ENCODE measurements around the gene NIFK. TPM values are rescaled to one million over a fixed set of nuclear protein-coding genes. Genes with fewer than 3 reads are reported as not detected.
"Not testable (repeated sequence)": the region's sequence is repeated elsewhere in the genome, so short reads cannot be mapped to it uniquely, and the experiment has no call there.

Gene NIFK
- total and polyA plus RNA-seq, 2 donors (not counting 1 experiment from before 2014, with no cell fraction given) = 9.2 to 56.3 TPM

GRCh38 chr2:121717529-121717928 lies 19.1 kb downstream of the NIFK start:
- POLR2A ChIA-PET = interaction anchor here (1.6 kb wide), 1 partner anchor 187 kb away, joined by 5 read pairs; the partner anchor contains the start of gene RNU4ATAC
- H3K27ac ChIP-seq (ENCODE audit: low read length in 2 of 2) = no peak overlapping the region
- ATAC-seq (ENCODE audit: low read depth) (no peak), DNase-seq (no peak)
- no peak overlapping the region for H2AFZ ChIP-seq (ENCODE audit: insufficient read depth, low read depth, low read length, poor library complexity, severe bottlenecking)
- WGBS (ENCODE audit: insufficient coverage) = 95% methylated on average over 2 of the region's 6 CpGs
- TF ChIP-seq CTCF (IDR thresholded peaks at IDR 0.05) (no peak), EZH2 (IDR thresholded peaks at IDR 0.05; ENCODE audit: borderline replicate concordance, insufficient read depth, low read depth, low read length, poor library complexity, severe bottlenecking) (no peak)
- Mint-ChIP-seq H3K4me3 (no peak overlapping the region), H3K27ac (no peak overlapping the region), H3K9me3 (ENCODE audit: insufficient read depth) (no peaks in the 10 kb centered on the region), H3K27me3 (no peaks in the 10 kb centered on the region), H3K4me1 (peaks cover 3% of the 10 kb centered on the region)
- no peak overlapping the region for H3K9ac ChIP-seq (ENCODE audit: low read length)
- no peak overlapping the region for H3K4me2 ChIP-seq (replicated peaks; ENCODE audit: low read depth, low read length, poor library complexity, severe bottlenecking)
- H3K79me2 ChIP-seq (ENCODE audit: control insufficient read depth, insufficient read depth, low read length) = no peaks in the 10 kb centered on the region
- intact Hi-C loops (cut with micrococcal nuclease) = no loop called here
- no peaks in the 10 kb centered on the region for H3K36me3 ChIP-seq (replicated peaks in 1 of 2; ENCODE audit: control extremely low read depth in 1 of 2, control insufficient read depth in 1 of 2, extremely low read depth in 1 of 2, insufficient read depth in 2 of 2, low read length in 1 of 2)
- no peaks in the 10 kb centered on the region for H3K9me3 ChIP-seq (ENCODE audit: control extremely low read depth in 1 of 3, control insufficient read depth in 2 of 3, insufficient read depth in 1 of 3, low read length in 2 of 3)
- H3K4me1 ChIP-seq (ENCODE audit: control insufficient read depth in 2 of 2, insufficient read depth in 2 of 2, low read length in 2 of 2) = peaks cover 0 to 6% of the 10 kb centered on the region in 2 donors
- no peaks in the 10 kb centered on the region for H4K20me1 ChIP-seq (ENCODE audit: control insufficient read depth, insufficient read depth, low read length, poor library complexity, severe bottlenecking)
- H3K27me3 ChIP-seq (replicated peaks in 1 of 4; ENCODE audit: control extremely low read depth in 1 of 4, control insufficient read depth in 3 of 4, insufficient read depth in 4 of 4, low read length in 3 of 4) = no peaks in the 10 kb centered on the region
- CTCF ChIA-PET = interaction anchor here (1.1 to 3.6 kb wide), 4 partner anchors 15 to 315 kb away, joined by 6 to 48 read pairs (median 26); partner anchors contain the start of gene RNU4ATAC
- H3K4me3 ChIP-seq (ENCODE audit: control extremely low read depth in 1 of 5, extremely low read depth in 1 of 5, insufficient read depth in 1 of 5, low read depth in 2 of 5, low read length in 4 of 5) = no peak overlapping the region

- H3K4me2 ChIP-seq (replicated peaks; ENCODE audit: low read depth, low read length, poor library complexity, severe bottlenecking) = no peak overlapping the region
- WGBS (ENCODE audit: insufficient coverage) = no CpG with 5 or more reads among the region's 1 CpG
- H4K20me1 ChIP-seq (ENCODE audit: control insufficient read depth, insufficient read depth, low read length, poor library complexity, severe bottlenecking) = no peaks in the 10 kb centered on the region
- ChIA-PET CTCF (interaction anchor here (1.4 to 1.8 kb wide), 2 partner anchors 186 to 314 kb away, joined by 4 to 7 read pairs; partner anchors contain the start of gene RNU4ATAC), POLR2A (no interaction called here)
- ATAC-seq (ENCODE audit: low read depth) (no peak), DNase-seq (no peak)
- no peaks in the 10 kb centered on the region for H3K79me2 ChIP-seq (ENCODE audit: control insufficient read depth, insufficient read depth, low read length)
- H3K4me3 ChIP-seq (ENCODE audit: control extremely low read depth in 1 of 5, extremely low read depth in 1 of 5, insufficient read depth in 1 of 5, low read depth in 2 of 5, low read length in 4 of 5) = no peak overlapping the region
- H3K27me3 Mint-ChIP-seq = no peaks in the 10 kb centered on the region
- H3K4me1 ChIP-seq (ENCODE audit: control insufficient read depth in 2 of 2, insufficient read depth in 2 of 2, low read length in 2 of 2) = peaks cover 0 to 6% of the 10 kb centered on the region in 2 donors
- intact Hi-C loops (cut with micrococcal nuclease) = no loop called here
- no peak for TF ChIP-seq EZH2 (IDR thresholded peaks at IDR 0.05; ENCODE audit: borderline replicate concordance, insufficient read depth, low read depth, low read length, poor library complexity, severe bottlenecking)
- no peak for TF ChIP-seq CTCF (IDR thresholded peaks at IDR 0.05)
- H3K27ac Mint-ChIP-seq = no peak overlapping the region
- no peak overlapping the region for H3K9ac ChIP-seq (ENCODE audit: low read length)
- no peaks in the 10 kb centered on the region for H3K27me3 ChIP-seq (replicated peaks in 1 of 4; ENCODE audit: control extremely low read depth in 1 of 4, control insufficient read depth in 3 of 4, insufficient read depth in 4 of 4, low read length in 3 of 4)
- H2AFZ ChIP-seq (ENCODE audit: insufficient read depth, low read depth, low read length, poor library complexity, severe bottlenecking) = no peak overlapping the region
- no peak overlapping the region for H3K27ac ChIP-seq (ENCODE audit: low read length in 2 of 2)
- no peaks in the 10 kb centered on the region for H3K9me3 Mint-ChIP-seq (ENCODE audit: insufficient read depth)
- H3K4me3 Mint-ChIP-seq = no peak overlapping the region
- H3K4me1 Mint-ChIP-seq = peaks cover 3% of the 10 kb centered on the region
- no peaks in the 10 kb centered on the region for H3K9me3 ChIP-seq (ENCODE audit: control extremely low read depth in 1 of 3, control insufficient read depth in 2 of 3, insufficient read depth in 1 of 3, low read length in 2 of 3)
- H3K36me3 ChIP-seq (replicated peaks in 1 of 2; ENCODE audit: control extremely low read depth in 1 of 2, control insufficient read depth in 1 of 2, extremely low read depth in 1 of 2, insufficient read depth in 2 of 2, low read length in 1 of 2) = no peaks in the 10 kb centered on the region
These were observed 20.5 kb downstream of the NIFK start for GRCh38 chr2:121716126-121716525.

- H3K9me3 Mint-ChIP-seq (ENCODE audit: insufficient read depth); intact Hi-C loops (cut with micrococcal nuclease): not testable (repeated sequence)
- POLR2A ChIA-PET = interaction anchor here (0.7 kb wide), 1 partner anchor 1163 kb away, joined by 3 read pairs; no protein-coding TSS in a partner anchor
These were observed 25.2 kb downstream of the NIFK start for GRCh38 chr2:121711481-121711880.

More at GRCh38 chr2:121711481-121711880, 25.2 kb downstream of the NIFK start:
- H3K79me2 ChIP-seq (ENCODE audit: control insufficient read depth, insufficient read depth, low read length); H3K9ac ChIP-seq (ENCODE audit: low read length); H3K4me1 Mint-ChIP-seq; H3K4me3 Mint-ChIP-seq; H3K4me2 ChIP-seq (replicated peaks; ENCODE audit: low read depth, low read length, poor library complexity, severe bottlenecking); H3K9me3 ChIP-seq (ENCODE audit: control extremely low read depth in 1 of 3, control insufficient read depth in 2 of 3, insufficient read depth in 1 of 3, low read length in 2 of 3); CTCF ChIA-PET; H3K27ac Mint-ChIP-seq; DNase-seq; H3K27ac ChIP-seq (ENCODE audit: low read length in 2 of 2); H3K27me3 Mint-ChIP-seq; H3K4me1 ChIP-seq (ENCODE audit: control insufficient read depth in 2 of 2, insufficient read depth in 2 of 2, low read length in 2 of 2); ATAC-seq (ENCODE audit: low read depth); H3K36me3 ChIP-seq (replicated peaks in 1 of 2; ENCODE audit: control extremely low read depth in 1 of 2, control insufficient read depth in 1 of 2, extremely low read depth in 1 of 2, insufficient read depth in 2 of 2, low read length in 1 of 2); H3K27me3 ChIP-seq (replicated peaks in 1 of 4; ENCODE audit: control extremely low read depth in 1 of 4, control insufficient read depth in 3 of 4, insufficient read depth in 4 of 4, low read length in 3 of 4); H3K4me3 ChIP-seq (ENCODE audit: control extremely low read depth in 1 of 5, extremely low read depth in 1 of 5, insufficient read depth in 1 of 5, low read depth in 2 of 5, low read length in 4 of 5); H4K20me1 ChIP-seq (ENCODE audit: control insufficient read depth, insufficient read depth, low read length, poor library complexity, severe bottlenecking); H2AFZ ChIP-seq (ENCODE audit: insufficient read depth, low read depth, low read length, poor library complexity, severe bottlenecking): not testable (repeated sequence)
- WGBS (ENCODE audit: insufficient coverage) = 95% methylated on average over 2 of the region's 3 CpGs
